ENCODE measurements around the gene UST.

The UST gene

DNA sequence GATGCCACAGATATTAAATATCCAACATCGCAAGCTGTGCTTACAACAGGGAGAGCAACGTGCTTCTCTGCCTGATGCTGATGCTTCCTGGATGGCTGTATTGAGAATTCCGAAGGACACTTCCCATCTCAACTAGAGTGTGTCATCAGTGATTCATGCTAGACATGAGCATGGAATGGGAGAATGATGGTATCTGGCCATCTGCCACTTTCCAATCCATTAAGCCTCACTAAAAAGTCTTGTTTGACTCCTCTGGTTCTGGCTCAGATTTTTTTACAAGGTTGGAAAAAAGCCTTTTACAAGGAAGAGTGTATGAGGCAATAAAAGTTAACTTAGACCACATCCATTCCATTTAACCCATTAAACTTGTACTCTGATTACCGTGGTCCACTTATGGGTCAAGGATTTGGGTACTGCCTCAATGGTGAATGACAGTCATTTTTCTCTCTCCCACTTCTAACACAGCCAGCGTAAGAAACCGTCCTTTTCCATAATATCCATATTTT, 265.3 kb downstream of the UST start:
- Histone ChIP-seq H3K36me3 (ENCODE audit: control insufficient read depth, low read length) (no peaks in the 10 kb centered on the region), H3K9me3 (ENCODE audit: control insufficient read depth, insufficient read depth, low read length) (no peaks in the 10 kb centered on the region), H3K9me2 (replicated peaks; ENCODE audit: control insufficient read depth, low read length) (no peaks in the 10 kb centered on the region), H3K27ac (ENCODE audit: low read depth, low read length) (no peak overlapping the region), H4K20me1 (ENCODE audit: control insufficient read depth, insufficient read depth, low read depth, low read length) (no peaks in the 10 kb centered on the region), H3K4me2 (ENCODE audit: low read length) (no peak overlapping the region), H3K4me3 (ENCODE audit: low read length) (no peak overlapping the region), H3K27me3 (ENCODE audit: control insufficient read depth, low read length) (peaks cover 7% of the 10 kb centered on the region), H3K4me1 (ENCODE audit: control insufficient read depth, low read length) (no peaks in the 10 kb centered on the region), H3F3A (ENCODE audit: control insufficient read depth, insufficient read depth) (no peaks in the 10 kb centered on the region), H3K79me2 (ENCODE audit: control insufficient read depth, low read length) (no peaks in the 10 kb centered on the region)
- no peak for TF ChIP-seq EZH2phosphoT487 (IDR thresholded peaks at IDR 0.05; ENCODE audit: borderline replicate concordance, low read length)
- TF ChIP-seq, protein P1, sequence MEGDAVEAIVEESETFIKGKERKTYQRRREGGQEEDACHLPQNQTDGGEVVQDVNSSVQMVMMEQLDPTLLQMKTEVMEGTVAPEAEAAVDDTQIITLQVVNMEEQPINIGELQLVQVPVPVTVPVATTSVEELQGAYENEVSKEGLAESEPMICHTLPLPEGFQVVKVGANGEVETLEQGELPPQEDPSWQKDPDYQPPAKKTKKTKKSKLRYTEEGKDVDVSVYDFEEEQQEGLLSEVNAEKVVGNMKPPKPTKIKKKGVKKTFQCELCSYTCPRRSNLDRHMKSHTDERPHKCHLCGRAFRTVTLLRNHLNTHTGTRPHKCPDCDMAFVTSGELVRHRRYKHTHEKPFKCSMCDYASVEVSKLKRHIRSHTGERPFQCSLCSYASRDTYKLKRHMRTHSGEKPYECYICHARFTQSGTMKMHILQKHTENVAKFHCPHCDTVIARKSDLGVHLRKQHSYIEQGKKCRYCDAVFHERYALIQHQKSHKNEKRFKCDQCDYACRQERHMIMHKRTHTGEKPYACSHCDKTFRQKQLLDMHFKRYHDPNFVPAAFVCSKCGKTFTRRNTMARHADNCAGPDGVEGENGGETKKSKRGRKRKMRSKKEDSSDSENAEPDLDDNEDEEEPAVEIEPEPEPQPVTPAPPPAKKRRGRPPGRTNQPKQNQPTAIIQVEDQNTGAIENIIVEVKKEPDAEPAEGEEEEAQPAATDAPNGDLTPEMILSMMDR (IDR thresholded peaks at IDR 0.05; ENCODE audit: low read depth, low read length, poor library complexity, severe bottlenecking), result no peak

DNA sequence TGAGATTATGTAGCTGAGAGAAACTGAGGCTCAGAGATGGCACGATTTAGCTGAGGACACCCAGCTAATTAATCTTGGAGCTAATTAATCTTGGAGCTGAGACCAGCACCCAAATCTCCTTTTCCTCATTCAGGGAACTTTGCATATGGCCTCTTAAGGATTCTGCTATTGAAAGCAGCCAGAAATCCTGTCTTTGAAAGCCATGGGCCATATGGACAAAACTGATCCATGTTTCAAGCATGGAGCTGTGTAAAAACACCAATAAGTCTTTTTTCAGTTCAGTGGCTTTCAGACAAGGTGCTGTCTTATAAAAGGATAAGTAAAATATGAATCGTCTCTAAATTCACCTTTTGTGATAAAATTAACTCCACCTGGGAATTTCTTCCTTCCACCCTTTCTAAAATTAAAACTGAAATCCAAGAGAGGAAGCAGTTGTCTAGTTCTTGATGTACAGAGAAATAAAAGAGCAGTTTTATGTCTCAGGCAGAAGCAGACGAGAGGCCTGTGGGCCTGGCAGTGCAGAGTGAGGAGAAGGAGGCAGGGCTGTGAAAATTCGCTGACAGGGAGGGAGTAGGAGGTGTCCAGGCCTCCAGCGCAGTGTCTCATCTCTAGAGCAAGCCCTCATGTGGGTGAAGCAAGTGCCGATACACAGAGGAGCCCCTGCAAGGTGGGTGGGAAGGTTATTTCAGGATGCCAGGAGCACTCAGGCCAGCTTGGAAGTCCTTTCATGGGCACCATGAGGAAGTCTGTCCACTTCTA, 266.9 kb downstream of the UST start:
- no peaks in the 10 kb centered on the region for H4K20me1 ChIP-seq (ENCODE audit: control insufficient read depth, insufficient read depth, low read depth, low read length)
- H3K79me2 ChIP-seq (ENCODE audit: control insufficient read depth, low read length), result no peaks in the 10 kb centered on the region
- H3K36me3 ChIP-seq (ENCODE audit: control insufficient read depth, low read length), result no peaks in the 10 kb centered on the region
- no peak overlapping the region for H3K27ac ChIP-seq (ENCODE audit: low read depth, low read length)
- H3K4me1 ChIP-seq (ENCODE audit: control insufficient read depth, low read length), result no peaks in the 10 kb centered on the region
- no peaks in the 10 kb centered on the region for H3K9me3 ChIP-seq (ENCODE audit: control insufficient read depth, insufficient read depth, low read length)
- H3K4me3 ChIP-seq (ENCODE audit: low read length), result no peak overlapping the region
- no peak overlapping the region for H3K4me2 ChIP-seq (ENCODE audit: low read length)
- peaks cover 10% of the 10 kb centered on the region for H3K27me3 ChIP-seq (ENCODE audit: control insufficient read depth, low read length)
- no peaks in the 10 kb centered on the region for H3K9me2 ChIP-seq (replicated peaks; ENCODE audit: control insufficient read depth, low read length)
- TF ChIP-seq, protein P1 (IDR thresholded peaks at IDR 0.05; ENCODE audit: low read depth, low read length, poor library complexity, severe bottlenecking), result no peak
- no peak for TF ChIP-seq EZH2phosphoT487 (IDR thresholded peaks at IDR 0.05; ENCODE audit: borderline replicate concordance, low read length)
- H3F3A ChIP-seq (ENCODE audit: control insufficient read depth, insufficient read depth), result no peaks in the 10 kb centered on the region

DNA sequence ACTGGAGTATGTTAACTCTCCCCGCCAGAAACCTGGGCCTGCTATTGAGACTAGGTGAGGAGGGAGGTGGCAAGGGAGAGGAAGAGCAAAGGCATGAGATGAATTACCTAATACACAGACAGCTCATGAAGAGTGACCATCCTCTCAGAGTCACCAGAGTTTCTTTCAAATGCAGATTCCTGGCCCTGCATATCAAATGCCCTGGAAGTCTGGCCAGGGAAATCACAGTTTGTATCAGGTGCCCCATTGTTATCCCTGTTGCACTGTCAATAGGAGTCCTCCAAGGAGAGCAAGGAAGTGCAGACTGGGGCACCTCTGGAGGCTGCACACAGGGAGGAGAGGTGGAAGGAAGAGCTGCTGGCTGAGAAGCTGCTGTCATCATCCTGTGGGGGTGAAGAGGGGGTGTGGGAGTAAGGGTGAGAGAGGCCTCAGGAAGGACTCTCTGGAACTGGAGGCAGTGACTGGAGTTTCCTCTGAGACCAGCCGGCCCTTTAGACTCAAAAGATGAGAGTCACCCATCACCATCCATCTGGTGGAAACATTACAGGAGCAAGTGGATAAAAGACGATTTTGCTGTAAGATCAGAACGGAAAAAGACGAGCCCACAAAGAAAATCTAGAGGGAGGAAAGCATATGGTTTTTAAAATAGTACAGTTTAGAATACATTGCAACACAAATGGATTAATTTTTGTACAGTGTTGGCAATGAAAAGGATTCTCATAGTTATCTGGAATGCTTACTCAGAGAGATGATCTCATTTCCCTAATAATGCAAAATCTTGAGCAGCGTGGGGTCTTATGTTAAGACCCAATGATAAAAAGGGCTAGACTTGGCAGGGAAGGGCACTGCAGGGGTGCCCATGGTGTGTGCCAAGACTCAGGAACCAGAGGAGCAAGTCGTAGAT, 268.1 kb downstream of the UST start:
- Histone ChIP-seq H3K9me3 (ENCODE audit: control insufficient read depth, insufficient read depth, low read length) (no peaks in the 10 kb centered on the region), H3K9me2 (replicated peaks; ENCODE audit: control insufficient read depth, low read length) (no peaks in the 10 kb centered on the region), H3F3A (ENCODE audit: control insufficient read depth, insufficient read depth) (no peaks in the 10 kb centered on the region), H3K4me2 (ENCODE audit: low read length) (no peak overlapping the region), H3K36me3 (ENCODE audit: control insufficient read depth, low read length) (no peaks in the 10 kb centered on the region), H3K79me2 (ENCODE audit: control insufficient read depth, low read length) (no peaks in the 10 kb centered on the region), H3K27ac (ENCODE audit: low read depth, low read length) (no peak overlapping the region), H3K27me3 (ENCODE audit: control insufficient read depth, low read length) (peaks cover 12% of the 10 kb centered on the region), H3K4me3 (ENCODE audit: low read length) (no peak overlapping the region), H3K4me1 (ENCODE audit: control insufficient read depth, low read length) (no peaks in the 10 kb centered on the region), H4K20me1 (ENCODE audit: control insufficient read depth, insufficient read depth, low read depth, low read length) (no peaks in the 10 kb centered on the region)
- TF ChIP-seq, protein P1 (IDR thresholded peaks at IDR 0.05; ENCODE audit: low read depth, low read length, poor library complexity, severe bottlenecking), result no peak
- no peak for TF ChIP-seq EZH2phosphoT487 (IDR thresholded peaks at IDR 0.05; ENCODE audit: borderline replicate concordance, low read length)
